AG04450 (cell line): ENCODE data around the gene CCNL2. TPM values are rescaled to one million over a fixed set of nuclear protein-coding genes. Genes with fewer than 3 reads are reported as not detected.

ENCODE experiments used
- CTCF ChIA-PET: fragments of 300-600, 350-600 bp; formaldehyde crosslinking; extraction: SDS; loops from one replicate; lab custom pipeline; 2022; ENCODE audit warnings: antibody characterized with exemption, inconsistent platforms; lab: Charles Lee
- POLR2A ChIA-PET: fragments of 350-600 bp; formaldehyde crosslinking; extraction: SDS; loops from one replicate; lab custom pipeline; 2021; ENCODE audit warnings: antibody characterized with exemption, inconsistent platforms; lab: Yijun Ruan, JAX
- DNase-seq: peaks from one replicate; pipeline ENCODE4 v3.0.0-alpha.2; 2011; ENCODE audit warnings: low read depth, low spot score
- H3K27ac ChIP-seq: one replicate; pipeline ENCODE4 v1.5.1; 2012; ENCODE audit warnings: low read depth, low read length, control low read depth
- H3K27me3 ChIP-seq: one replicate; pipeline ENCODE4 v1.6.0; 2012; ENCODE audit warnings: low read length; ENCODE audit not compliant: control insufficient read depth, insufficient read depth
- H3K4me3 ChIP-seq: 2 replicates; pipeline ENCODE4 v1.5.1; 2011; ENCODE audit warnings: mild to moderate bottlenecking, low read depth, low read length, control low read depth
- H3K9me3 ChIP-seq: 2 replicates; pipeline ENCODE4 v1.5.1; 2012; ENCODE audit warnings: low read length; ENCODE audit not compliant: control insufficient read depth, insufficient read depth
- CTCF ChIP-seq: IDR thresholded peaks from 2 replicates; pipeline ENCODE4 v1.5.1; 2011; ENCODE audit warnings: low read depth, low read length, control low read depth, inconsistent platforms
- polyA plus RNA-seq: library from polyadenylated mRNA; depleted of rRNA; stranded (reverse); fragments of >200 nt; gene quantifications from 2 replicates; pipeline ENCODE4 v1.2.3, GENCODE V29; 2011

CCNL2 gene
- polyA plus RNA-seq, 1 experiment = 181 TPM

- ChIA-PET CTCF (interaction anchor here (0.7 kb wide), 1 partner anchor 27 kb away, joined by 3 read pairs; no protein-coding TSS in a partner anchor), POLR2A (no interaction called here)
- no peak for DNase-seq
- Histone ChIP-seq H3K4me3 (no peak overlapping the region), H3K27me3 (no peaks in the 10 kb centered on the region), H3K9me3 (no peaks in the 10 kb centered on the region; the same call in 1 of the 2 replicates), H3K27ac (peak overlapping the region; percentile 22)
- no peak for TF ChIP-seq CTCF
Measured at GRCh38 chr1:1345860-1346500, 53.2 kb downstream of the CCNL2 start.

GRCh38 chr1:1345384-1345783, 53.8 kb downstream of the CCNL2 start:
- ChIA-PET CTCF (interaction anchor here (0.6 to 2.1 kb wide), 3 partner anchors 10 to 51 kb away, joined by 3 to 6 read pairs (median 5); no protein-coding TSS in a partner anchor), POLR2A (no interaction called here)
- TF ChIP-seq CTCF = no peak
- Histone ChIP-seq H3K9me3 (no peaks in the 10 kb centered on the region; the same call in 1 of the 2 replicates), H3K27me3 (no peaks in the 10 kb centered on the region), H3K4me3 (no peak overlapping the region), H3K27ac (peak overlapping the region; percentile 22)
- no peak for DNase-seq

- ChIA-PET POLR2A (interaction anchor here (0.6 to 0.7 kb wide), 2 partner anchors 30 to 185 kb away, joined by 3 read pairs; partner anchors contain the start of gene AURKAIP1), CTCF (interaction anchor here (0.6 to 2.1 kb wide), 2 partner anchors 9 to 52 kb away, joined by 5 to 6 read pairs; no protein-coding TSS in a partner anchor)
- DNase-seq = no peak
- no peaks in the 10 kb centered on the region; the same call in 1 of the 2 replicates for H3K9me3 ChIP-seq
- H3K27ac ChIP-seq = peak overlapping the region; percentile 21
- no peak overlapping the region for H3K4me3 ChIP-seq
- H3K27me3 ChIP-seq = no peaks in the 10 kb centered on the region
- peak; percentile 26; the same call in 1 of the 2 replicates for TF ChIP-seq CTCF
Measured at GRCh38 chr1:1344655-1345361, 54.3 kb downstream of the CCNL2 start.

GRCh38 chr1:1343811-1344421, 55.2 kb downstream of the CCNL2 start:
- no peak for TF ChIP-seq CTCF
- H3K27ac ChIP-seq = no peak overlapping the region
- DNase-seq = no peak
- H3K9me3 ChIP-seq = no peaks in the 10 kb centered on the region; the same call in 1 of the 2 replicates
- H3K27me3 ChIP-seq = no peaks in the 10 kb centered on the region
- no peak overlapping the region for H3K4me3 ChIP-seq
- ChIA-PET POLR2A (interaction anchor here (0.7 kb wide), 1 partner anchor 31 kb away, joined by 3 read pairs; the partner anchor contains the start of gene AURKAIP1), CTCF (interaction anchor here (2.1 kb wide), 1 partner anchor 8 kb away, joined by 5 read pairs; no protein-coding TSS in a partner anchor)
